BE2C (cell line): ENCODE measurements around the gene FAM181A.

ENCODE experiments used
- DNase-seq: peaks from one replicate; pipeline ENCODE4 v3.0.0-alpha.2; 2020
- H3K27me3 ChIP-seq: fragments of 250-450 bp; sonication (Bioruptor Pico); 2 replicates; pipeline ENCODE4 v1.5.1; 2020; ENCODE audit warnings: mild to moderate bottlenecking
- H3K36me3 ChIP-seq: fragments of 250-450 bp; sonication (Bioruptor Pico); 2 replicates; pipeline ENCODE4 v1.5.1; 2020; ENCODE audit warnings: mild to moderate bottlenecking
- H3K4me1 ChIP-seq: fragments of 250-450 bp; sonication (Bioruptor Pico); 2 replicates; pipeline ENCODE4 v1.5.1; 2020
- H3K4me3 ChIP-seq: 2 replicates; pipeline ENCODE4 v1.5.1; 2011; ENCODE audit warnings: low read depth, low read length
- H3K9me3 ChIP-seq: fragments of 250-450 bp; sonication (Bioruptor Pico); 2 replicates; pipeline ENCODE4 v1.5.1; 2020
- CTCF ChIP-seq: IDR thresholded peaks from 2 replicates; pipeline ENCODE4 v1.5.1; 2012; ENCODE audit warnings: mild to moderate bottlenecking, low read depth, low read length

FAM181A gene

GRCh38 chr14:93937519-93937918 is 10.4 kb downstream of the FAM181A start:
- DNase-seq, result no peak
- Histone ChIP-seq H3K27me3 (no peaks in the 10 kb centered on the region), H3K4me1 (no peaks in the 10 kb centered on the region), H3K9me3 (no peaks in the 10 kb centered on the region), H3K4me3 (no peak overlapping the region), H3K36me3 (no peaks in the 10 kb centered on the region)
- no peak for TF ChIP-seq CTCF

GRCh38 chr14:93938751-93939303 is 11.7 kb downstream of the FAM181A start:
- Histone ChIP-seq H3K9me3 (no peaks in the 10 kb centered on the region), H3K36me3 (no peaks in the 10 kb centered on the region), H3K4me3 (no peak overlapping the region), H3K4me1 (no peaks in the 10 kb centered on the region), H3K27me3 (no peaks in the 10 kb centered on the region)
- TF ChIP-seq CTCF, result no peak
- DNase-seq, result no peak

- Histone ChIP-seq H3K9me3 (no peaks in the 10 kb centered on the region), H3K36me3 (no peaks in the 10 kb centered on the region), H3K4me1 (no peaks in the 10 kb centered on the region), H3K27me3 (no peaks in the 10 kb centered on the region), H3K4me3 (peak overlapping the region; percentile 35)
- peak; percentile 90 for DNase-seq
- TF ChIP-seq CTCF, result peak; percentile 35
Measured at GRCh38 chr14:93939304-93940229, 12.4 kb downstream of the FAM181A start.

- no peaks in the 10 kb centered on the region for H3K4me1 ChIP-seq
- TF ChIP-seq CTCF, result no peak
- H3K27me3 ChIP-seq, result no peaks in the 10 kb centered on the region
- no peaks in the 10 kb centered on the region for H3K9me3 ChIP-seq
- no peak for DNase-seq
- no peak overlapping the region for H3K4me3 ChIP-seq
- H3K36me3 ChIP-seq, result no peaks in the 10 kb centered on the region
Measured at GRCh38 chr14:93940437-93940836, 13.3 kb downstream of the FAM181A start.

GRCh38 chr14:93941293-93941910 is 14.3 kb downstream of the FAM181A start:
- Histone ChIP-seq H3K4me1 (no peaks in the 10 kb centered on the region), H3K27me3 (no peaks in the 10 kb centered on the region), H3K9me3 (no peaks in the 10 kb centered on the region), H3K36me3 (no peaks in the 10 kb centered on the region), H3K4me3 (no peak overlapping the region)
- no peak for TF ChIP-seq CTCF
- no peak for DNase-seq

- no peak overlapping the region for H3K4me3 ChIP-seq
- no peaks in the 10 kb centered on the region for H3K4me1 ChIP-seq
- DNase-seq, result no peak
Measured at GRCh38 chr14:93943052-93943451, 15.9 kb downstream of the FAM181A start.

More at GRCh38 chr14:93943052-93943451, 15.9 kb downstream of the FAM181A start:
- Histone ChIP-seq H3K36me3 (no peaks in the 10 kb centered on the region), H3K27me3 (no peaks in the 10 kb centered on the region), H3K9me3 (no peaks in the 10 kb centered on the region)
- TF ChIP-seq CTCF, result no peak
